GM21367 (cell line): Measurements from ENCODE around the gene CSNK1G1.
"Not testable (repeated sequence)": the region's sequence is repeated elsewhere in the genome, so short reads cannot be mapped to it uniquely, and the experiment has no call there.

Experiments used
- ATAC-seq: cut with Tn5 transposase; IDR thresholded peaks from one replicate; pipeline ENCODE4 v1.9.1; 2021; ENCODE audit not compliant: unreplicated experiment

CSNK1G1 gene

GRCh38 chr15:64351265-64351664 lies 4.7 kb downstream of the CSNK1G1 start:
- ATAC-seq, result no peak

DNA sequence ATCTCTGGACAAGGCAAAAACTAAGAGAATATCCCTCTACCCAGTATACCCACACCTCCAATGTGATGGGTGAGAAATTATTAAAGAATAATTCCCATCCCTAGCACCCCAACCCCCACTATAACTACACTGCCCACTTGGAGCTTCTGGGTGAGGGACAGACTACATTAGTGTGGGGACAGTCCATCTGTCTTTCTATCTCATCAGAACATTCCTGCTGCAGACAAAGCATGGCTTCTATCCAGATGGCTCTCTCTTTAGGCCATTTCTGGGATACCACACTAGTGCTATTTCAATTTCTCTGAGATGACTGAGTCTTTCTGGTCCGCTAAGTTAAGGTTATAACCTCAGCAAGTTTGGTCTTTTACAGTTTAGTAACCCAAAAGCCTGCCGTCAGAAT lies 6.6 kb downstream of the CSNK1G1 start:
- no peak for ATAC-seq

DNA sequence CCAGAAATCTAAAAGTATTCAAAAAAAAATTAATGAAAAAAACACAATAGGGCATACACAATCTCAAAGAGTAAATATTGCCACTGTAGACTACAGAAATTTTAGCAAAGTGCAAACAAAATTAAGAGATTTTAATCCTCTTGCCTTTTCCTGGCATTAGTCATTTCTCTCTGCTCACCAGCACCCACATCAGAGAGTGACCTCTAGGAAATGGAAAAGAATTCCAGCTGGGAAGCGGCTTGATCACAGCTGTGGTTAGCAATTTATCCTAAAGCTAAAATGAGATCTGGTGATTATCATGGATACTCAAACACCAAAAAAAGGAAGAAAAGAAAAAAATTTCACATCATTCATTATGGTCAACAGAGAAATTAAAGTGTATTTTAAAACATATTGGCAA lies 7.5 kb downstream of the CSNK1G1 start:
- ATAC-seq, result no peak

DNA sequence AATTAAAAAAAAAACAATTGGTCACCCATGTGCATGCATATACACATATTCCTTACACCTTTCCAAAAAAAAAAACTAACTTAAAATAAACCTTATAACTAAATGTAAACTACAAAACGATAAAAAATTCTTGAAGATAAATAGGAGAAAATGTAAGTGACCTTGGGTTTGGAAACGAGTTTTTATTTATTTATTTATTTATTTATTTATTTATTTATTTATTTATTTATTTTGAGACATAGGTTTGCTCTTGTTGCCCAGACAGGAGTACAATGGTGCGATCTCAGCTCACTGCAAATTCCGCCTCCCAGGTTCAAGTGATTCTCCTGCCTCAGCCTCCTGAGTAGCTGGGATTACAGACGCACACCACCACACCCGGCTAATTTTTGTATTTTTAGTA lies 9.7 kb downstream of the CSNK1G1 start:
- not testable (repeated sequence) for ATAC-seq

DNA sequence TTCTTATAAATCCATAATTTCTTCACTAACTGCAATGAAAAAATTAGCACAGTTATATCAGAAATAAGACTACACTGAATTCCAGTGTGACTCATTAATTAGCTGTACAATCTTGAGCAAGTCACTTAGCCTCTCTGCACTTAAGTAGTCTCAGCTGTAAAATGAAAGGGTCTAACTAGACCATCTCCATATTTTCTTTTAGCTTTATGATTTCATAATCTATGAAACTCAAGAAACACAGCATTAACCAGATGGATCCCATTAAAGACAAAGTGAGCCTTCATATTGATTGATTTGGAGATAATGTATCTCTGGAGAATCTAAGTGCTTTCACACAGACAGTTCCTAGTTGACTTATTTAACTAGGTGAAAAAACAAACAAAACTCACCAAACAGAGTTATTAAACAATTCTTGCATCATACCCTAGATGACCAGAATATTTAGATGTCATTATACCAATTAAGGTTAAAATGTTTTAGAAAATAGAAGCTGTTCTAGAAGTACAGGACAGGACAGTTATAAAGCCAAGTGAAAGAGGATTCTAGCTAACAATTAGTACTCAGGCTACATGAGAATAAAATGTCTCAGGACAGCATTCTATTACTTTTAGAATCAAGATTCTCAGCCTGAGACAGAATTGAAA lies 11.2 kb downstream of the CSNK1G1 start:
- no peak for ATAC-seq

DNA sequence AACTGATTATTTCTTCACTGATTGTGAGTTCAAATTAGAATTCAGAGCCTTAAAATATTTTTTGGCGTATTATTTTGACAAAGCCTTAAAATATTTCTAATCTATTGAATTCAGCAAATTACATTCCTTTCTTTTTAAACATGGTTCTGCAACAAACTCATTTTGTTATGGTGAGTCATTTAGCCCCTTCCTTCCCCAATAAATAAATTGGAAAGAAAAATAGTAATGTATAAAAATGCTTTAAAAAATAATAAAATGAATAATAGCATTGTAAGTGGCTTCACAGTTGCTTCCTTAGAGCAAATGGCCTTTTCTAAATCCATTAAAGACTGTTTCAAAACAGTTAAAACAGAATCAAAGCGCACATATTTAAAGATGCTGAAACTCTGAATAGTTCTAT lies 12.1 kb downstream of the CSNK1G1 start:
- ATAC-seq, result no peak

- ATAC-seq, result no peak
Observed at GRCh38 chr15:64343222-64343621, 12.8 kb downstream of the CSNK1G1 start.

GRCh38 chr15:64341961-64342360 lies 14.0 kb downstream of the CSNK1G1 start:
- ATAC-seq, result no peak

GRCh38 chr15:64340355-64340754 lies 15.6 kb downstream of the CSNK1G1 start:
- ATAC-seq, result no peak

GRCh38 chr15:64337761-64338160 lies 18.2 kb downstream of the CSNK1G1 start:
- no peak for ATAC-seq

- no peak for ATAC-seq
Observed at GRCh38 chr15:64333986-64334929, 21.7 kb downstream of the CSNK1G1 start.

DNA sequence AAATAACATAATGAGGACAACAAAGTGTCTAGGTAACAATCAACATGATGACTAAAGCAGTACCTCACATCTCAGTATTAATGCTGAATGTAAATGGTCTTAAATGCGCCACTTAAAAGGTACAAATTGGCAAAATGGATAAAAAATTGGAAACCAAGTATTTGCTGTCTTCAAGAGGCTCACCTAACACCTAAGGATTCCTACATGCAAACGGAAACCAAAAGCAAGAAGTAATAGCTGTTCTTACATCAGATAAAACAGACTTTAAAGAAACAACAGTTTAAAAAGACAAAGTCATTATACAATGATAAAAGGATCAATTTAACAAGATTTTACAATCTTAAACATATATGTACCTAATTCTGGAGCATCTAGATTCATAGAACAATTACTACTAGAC lies 22.5 kb downstream of the CSNK1G1 start:
- ATAC-seq, result no peak

DNA sequence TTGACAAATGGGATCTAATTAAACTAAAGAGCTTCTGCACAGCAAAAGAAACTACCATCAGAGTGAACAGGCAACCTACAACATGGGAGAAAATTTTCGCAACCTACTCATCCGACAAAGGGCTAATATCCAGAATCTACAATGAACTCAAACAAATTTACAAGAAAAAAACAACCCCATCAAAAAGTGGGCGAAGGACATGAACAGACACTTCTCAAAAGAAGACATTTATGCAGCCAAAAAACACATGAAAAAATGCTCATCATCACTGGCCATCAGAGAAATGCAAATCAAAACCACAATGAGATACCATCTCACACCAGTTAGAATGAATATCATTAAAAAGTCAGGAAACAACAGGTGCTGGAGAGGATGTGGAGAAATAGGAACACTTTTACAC lies 24.3 kb downstream of the CSNK1G1 start:
- ATAC-seq, result not testable (repeated sequence)

DNA sequence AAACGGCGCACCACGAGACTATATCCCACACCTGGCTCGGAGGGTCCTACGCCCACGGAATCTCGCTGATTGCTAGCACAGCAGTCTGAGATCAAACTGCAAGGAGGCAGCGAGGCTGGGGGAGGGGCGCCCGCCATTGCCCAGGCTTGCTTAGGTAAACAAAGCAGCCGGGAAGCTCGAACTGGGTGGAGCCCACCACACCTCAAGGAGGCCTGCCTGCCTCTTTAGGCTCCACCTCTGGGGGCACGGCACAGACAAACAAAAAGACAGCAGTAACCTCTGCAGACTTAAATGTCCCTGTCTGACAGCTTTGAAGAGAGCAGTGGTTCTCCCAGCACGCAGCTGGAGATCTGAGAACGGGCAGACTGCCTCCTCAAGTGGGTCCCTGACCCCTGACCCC lies 29.0 kb downstream of the CSNK1G1 start:
- ATAC-seq, result not testable (repeated sequence)

DNA sequence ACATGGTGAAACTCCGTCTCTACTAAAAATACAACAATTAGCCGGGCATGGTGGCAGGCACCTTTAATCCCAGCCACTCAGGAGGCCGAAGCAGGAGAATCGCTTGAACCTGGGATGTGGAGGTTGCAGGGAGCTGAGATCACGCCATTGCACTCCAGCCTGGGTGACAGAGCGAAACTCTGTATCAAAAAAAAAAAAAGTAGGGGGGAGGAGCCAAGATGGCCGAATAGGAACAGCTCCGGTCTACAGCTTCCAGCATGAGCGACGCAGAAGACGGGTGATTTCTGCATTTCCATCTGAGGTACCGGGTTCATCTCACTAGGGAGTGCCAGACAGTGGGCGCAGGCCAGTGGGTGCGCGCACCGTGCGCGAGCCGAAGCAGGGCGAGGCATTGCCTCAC lies 29.5 kb downstream of the CSNK1G1 start:
- ATAC-seq, result not testable (repeated sequence)

DNA sequence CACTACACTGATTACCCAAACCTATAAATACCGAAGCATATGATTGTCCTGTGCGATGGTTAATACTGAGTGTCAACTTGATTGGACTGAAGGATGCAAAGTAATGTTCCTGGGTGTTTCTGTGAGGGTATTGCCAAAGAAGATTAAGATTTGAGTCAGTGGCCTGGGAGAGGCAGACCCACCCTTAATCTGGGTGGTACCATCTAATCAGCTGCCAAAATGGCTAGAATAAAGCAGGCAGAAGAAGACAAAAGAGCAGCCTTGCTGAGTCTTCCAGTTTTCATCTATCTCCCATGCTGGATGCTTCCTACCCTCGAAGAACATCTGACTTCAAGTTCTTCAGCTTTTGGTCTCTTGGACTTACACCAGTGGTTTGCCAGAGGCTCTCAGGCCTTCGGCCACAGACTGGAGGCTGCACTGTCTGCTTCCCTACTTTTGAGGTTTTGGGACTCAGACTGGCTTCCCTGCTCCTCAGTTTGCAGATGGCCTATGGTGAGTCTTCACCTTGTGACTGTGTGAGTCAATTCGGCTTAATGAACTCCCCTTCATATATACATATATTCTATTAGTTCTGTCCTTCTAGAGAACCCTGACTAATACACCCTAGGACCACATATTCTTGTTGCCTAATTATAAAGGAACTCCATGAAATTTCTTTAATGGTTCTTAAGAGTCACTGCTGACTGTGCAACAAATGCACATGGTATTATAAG lies 31.7 kb downstream of the CSNK1G1 start:
- no peak for ATAC-seq

GRCh38 chr15:64315216-64315615 lies 40.8 kb downstream of the CSNK1G1 start:
- no peak for ATAC-seq

DNA sequence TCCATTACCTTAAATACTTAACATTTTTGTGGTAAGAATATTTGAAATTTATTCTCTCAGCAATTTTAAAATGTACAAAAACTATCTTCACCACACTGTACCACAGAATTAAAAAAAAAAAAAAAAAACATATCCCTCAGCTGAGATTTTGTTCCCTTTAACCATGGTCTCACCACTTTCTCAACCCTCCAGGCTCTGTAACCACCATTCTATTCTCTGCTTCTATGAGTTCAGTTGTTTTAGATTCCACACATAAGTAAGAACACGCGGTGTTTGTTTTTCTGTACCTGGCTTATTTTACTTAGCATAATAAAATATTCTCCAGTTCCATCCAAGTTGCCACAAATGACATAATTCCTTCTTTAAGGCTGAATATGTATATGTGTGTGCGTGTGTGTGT lies 41.5 kb downstream of the CSNK1G1 start:
- no peak for ATAC-seq

DNA sequence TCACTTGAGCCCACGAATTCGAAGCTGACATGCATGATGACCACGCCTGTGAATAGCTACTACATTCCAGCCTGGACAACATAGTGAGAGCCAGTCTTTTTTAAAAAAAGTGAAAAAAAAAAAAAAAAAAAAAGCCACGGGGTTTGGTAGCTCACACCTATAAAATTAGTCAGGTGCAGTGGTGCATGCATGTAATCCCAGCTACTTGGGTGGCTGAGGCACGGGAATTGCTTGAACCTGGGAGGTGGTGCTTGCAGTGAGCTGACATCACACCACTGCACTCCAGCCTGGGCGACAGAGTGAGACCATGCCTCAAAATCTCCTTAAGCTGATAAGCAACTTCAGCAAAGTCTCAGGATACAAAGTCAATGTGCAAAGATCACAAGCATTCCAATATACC lies 44.4 kb downstream of the CSNK1G1 start:
- ATAC-seq, result no peak

DNA sequence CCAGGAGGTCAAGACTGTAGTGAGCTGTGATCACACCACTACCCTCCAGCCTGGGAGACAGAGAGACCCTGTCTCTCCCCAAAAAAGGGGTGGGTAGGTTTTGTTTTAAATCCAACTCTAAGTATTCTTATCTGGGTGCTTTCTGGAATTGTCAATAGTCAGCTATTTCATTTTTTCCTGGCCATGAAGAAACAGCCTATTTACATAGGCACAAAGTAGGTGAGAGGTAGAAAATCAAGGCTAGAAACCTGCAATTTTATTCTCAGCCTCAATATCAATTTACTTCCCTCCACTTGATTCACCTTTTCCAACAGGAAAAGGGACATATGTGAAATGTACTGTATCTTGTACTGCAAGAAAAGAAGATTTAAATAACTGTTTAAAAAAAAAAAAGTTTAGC lies 45.9 kb downstream of the CSNK1G1 start:
- ATAC-seq, result no peak

DNA sequence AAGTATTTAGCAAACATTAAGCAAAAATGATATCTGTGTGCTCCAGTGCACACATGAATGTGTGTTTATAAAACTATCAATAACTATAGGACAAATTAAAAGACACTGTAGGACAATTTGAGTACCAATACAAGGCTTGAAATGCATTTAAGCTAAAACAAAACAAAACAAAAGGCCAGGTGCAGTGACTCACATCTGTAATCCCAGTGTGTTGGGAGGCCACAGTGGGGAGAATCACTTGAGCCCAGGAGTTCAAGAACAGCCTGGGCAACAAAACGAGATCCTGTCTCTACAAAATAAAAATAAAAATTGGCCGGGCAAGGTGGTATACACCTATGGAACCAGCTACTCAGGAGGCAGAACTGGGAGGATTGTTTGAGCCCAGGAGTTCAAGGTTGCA lies 50.7 kb downstream of the CSNK1G1 start:
- ATAC-seq, result no peak

DNA sequence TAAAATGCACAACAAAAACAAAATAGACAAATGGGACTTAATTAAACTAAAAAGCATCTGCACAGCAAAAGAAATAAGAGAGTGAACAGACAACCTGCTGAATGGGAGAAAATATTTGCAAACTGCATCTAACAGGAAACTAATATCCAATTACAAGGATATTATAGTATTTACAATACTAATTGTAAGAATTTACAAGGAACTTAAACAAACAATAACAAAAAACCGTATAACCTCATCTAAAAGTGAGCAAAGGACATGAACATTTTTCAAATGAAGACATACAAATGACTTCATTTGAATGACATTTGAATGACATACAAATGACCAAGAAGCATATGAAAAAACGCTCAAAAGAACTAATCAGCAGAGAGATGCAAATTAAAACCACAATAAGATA lies 66.4 kb downstream of the CSNK1G1 start:
- no peak for ATAC-seq
